ENCODE data around the gene GFI1.

DNA sequence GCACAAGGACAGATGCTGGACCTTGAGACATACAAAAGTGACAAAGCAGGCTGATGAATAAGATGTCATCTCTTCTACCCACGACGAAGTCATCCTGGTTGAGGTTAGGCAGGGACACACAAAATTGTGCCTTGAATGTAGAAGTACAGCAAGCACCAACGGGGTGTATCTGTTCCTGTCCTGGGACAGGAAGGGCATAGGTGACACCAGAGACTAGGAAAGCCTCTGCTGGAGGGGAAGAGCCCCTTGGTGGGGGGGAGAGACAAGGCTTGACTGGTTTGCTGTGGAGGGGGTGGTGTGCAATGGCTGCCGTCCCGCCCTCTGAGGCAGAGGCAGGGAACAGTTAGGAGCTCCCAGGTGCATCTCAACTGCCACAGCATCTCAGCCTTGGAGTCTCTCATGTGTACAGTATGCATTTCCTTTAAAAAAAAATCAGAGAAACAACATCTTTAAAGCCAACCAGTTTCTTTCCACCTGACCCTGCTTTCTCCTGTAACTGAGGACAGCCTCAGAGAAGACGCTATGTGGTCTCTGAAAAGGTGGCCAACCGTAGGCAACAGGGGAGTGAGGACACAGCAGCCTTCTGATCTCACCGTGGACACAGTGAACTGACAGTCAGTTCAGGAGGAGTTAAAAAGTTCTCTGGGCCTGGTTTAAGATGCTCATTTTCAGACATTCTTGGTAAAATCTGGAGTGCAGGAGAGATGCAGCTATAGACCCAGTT lies 17.7 kb upstream of the GFI1 start:
- TF ChIP-seq CTCF (IDR thresholded peaks at IDR 0.05) (no peak), EP300 (IDR thresholded peaks at IDR 0.05; ENCODE audit: low read depth) (no peak), POLR2AphosphoS5 (IDR thresholded peaks at IDR 0.05) (no peak), POLR2A (IDR thresholded peaks at IDR 0.05) (no peak)
